HG03565 (cell line): Measurements from ENCODE around the gene ARMH3.
A peak's percentile ranks its signal among the peaks of the same experiment; 100 is the strongest.

Source experiments
- ATAC-seq: cut with Tn5 transposase; IDR thresholded peaks from one replicate; pipeline ENCODE4 v1.9.1; 2021; ENCODE audit warnings: mild to moderate bottlenecking, moderate library complexity; ENCODE audit not compliant: unreplicated experiment

ARMH3 gene

GRCh38 chr10:101838416-101838970, 217.5 kb downstream of the ARMH3 start:
- no peak for ATAC-seq

GRCh38 chr10:101837748-101838147, 218.2 kb downstream of the ARMH3 start:
- ATAC-seq = no peak

- no peak for ATAC-seq
Observed at GRCh38 chr10:101835362-101835761, 220.6 kb downstream of the ARMH3 start.

- no peak for ATAC-seq
Observed at GRCh38 chr10:101834341-101834740, 221.6 kb downstream of the ARMH3 start.

GRCh38 chr10:101833466-101833865, 222.5 kb downstream of the ARMH3 start:
- no peak for ATAC-seq

- no peak for ATAC-seq
Observed at GRCh38 chr10:101832325-101832771, 223.6 kb downstream of the ARMH3 start.

- ATAC-seq = no peak
Observed at GRCh38 chr10:101831169-101831811, 224.7 kb downstream of the ARMH3 start.

- peak; percentile 44 for ATAC-seq
Observed at GRCh38 chr10:101830322-101831168, 225.4 kb downstream of the ARMH3 start.

- no peak for ATAC-seq
Observed at GRCh38 chr10:101829561-101830315, 226.2 kb downstream of the ARMH3 start.

GRCh38 chr10:101828766-101829551, 227.0 kb downstream of the ARMH3 start:
- no peak for ATAC-seq

- no peak for ATAC-seq
Observed at GRCh38 chr10:101827919-101828600, 227.9 kb downstream of the ARMH3 start.

GRCh38 chr10:101826852-101827434, 229.0 kb downstream of the ARMH3 start:
- no peak for ATAC-seq

- ATAC-seq = no peak
Observed at GRCh38 chr10:101824736-101825135, 231.2 kb downstream of the ARMH3 start.

GRCh38 chr10:101818872-101819633, 236.9 kb downstream of the ARMH3 start:
- peak; percentile 6 for ATAC-seq

- ATAC-seq = peak; percentile 81
Observed at GRCh38 chr10:101818119-101818871, 237.7 kb downstream of the ARMH3 start, which contains the start of gene OGA. TSS of gene OGA (minus strand) at chr10:101818444. CDS start at chr10:101818022, 422 bp downstream.

- ATAC-seq = no peak
Observed at GRCh38 chr10:101817337-101818118, 238.4 kb downstream of the ARMH3 start.

GRCh38 chr10:101816913-101817336, 239.0 kb downstream of the ARMH3 start:
- no peak for ATAC-seq
